ENCODE results near the gene TRIM37.

GRCh38 chr17:59154292-59154720 lies 47.6 kb upstream of the TRIM37 start:
- TF ChIP-seq CTCF (IDR thresholded peaks at IDR 0.05) (no peak), SP1 (CRISPR knock-in tag; conservative IDR thresholded peaks at IDR 0.05) (no peak), HMGA2 (CRISPR knock-in tag; IDR thresholded peaks at IDR 0.05) (no peak), ATF2 (CRISPR knock-in tag; IDR thresholded peaks at IDR 0.05; ENCODE audit: borderline replicate concordance, low read depth) (no peak)

Data from WTC11 (cell line).